Keratinocyte (primary cell): Measurements from ENCODE around the gene FBXW7.

ENCODE experiments used
- CTCF ChIP-seq, 3 experiments: IDR thresholded peaks in 1 of 3; conservative IDR thresholded peaks in 1 of 3; optimal IDR thresholded peaks in 1 of 3; 2 replicates in 2 of 3; 3 replicates in 1 of 3; pipeline versions ENCODE3 to v1.5.1; 2011; ENCODE audit warnings: low read length in 3 of 3, mild to moderate bottlenecking in 3 of 3, moderate library complexity in 2 of 3, control low read depth in 1 of 3, inconsistent platforms in 1 of 3; ENCODE audit not compliant: insufficient read depth in 2 of 3; ENCODE audit errors: extremely low read depth in 1 of 3
- EZH2 ChIP-seq: IDR thresholded peaks from one replicate; pipeline ENCODE4 v1.6.1; 2012; ENCODE audit warnings: inconsistent platforms, mild to moderate bottlenecking, low read length, moderate library complexity

- TF ChIP-seq CTCF (optimal IDR thresholded peaks at IDR 0.05 in 1 of 3, IDR thresholded peaks at IDR 0.05 in 1 of 3, conservative IDR thresholded peaks at IDR 0.05 in 1 of 3; ENCODE audit: extremely low read depth in 1 of 3, insufficient read depth in 2 of 3, low read length in 3 of 3) (no peak), EZH2 (no peak)
Measured at GRCh38 chr4:152503653-152504290, 32.1 kb downstream of the FBXW7 start.
